Thoracic aorta (tissue), 2 donors: ENCODE results near the gene IL22. TPM values are rescaled to one million over a fixed set of nuclear protein-coding genes. Genes with fewer than 3 reads are reported as not detected.
A peak's percentile ranks its signal among the peaks of the same experiment; 100 is the strongest.

Experiments used
- ATAC-seq: fragments of 150-250 bp; one replicate; pipeline ENCODE4 v1.8.0; 2017; ENCODE audit warnings: low read depth; ENCODE audit not compliant: insufficient number of reproducible peaks, low FRiP score
- DNase-seq: peaks from one replicate; pipeline ENCODE4 v3.0.0-alpha.2; 2020; ENCODE audit warnings: low spot score
- H3K27ac ChIP-seq, 2 donors: fragments of 200-600 bp; sonication (generic); 1 replicate in 1 of 2; 2 replicates in 1 of 2; pipeline ENCODE4 v1.5.1; 2016; ENCODE audit warnings: mild to moderate bottlenecking in 2 of 2, moderate library complexity in 2 of 2
- H3K27me3 ChIP-seq: fragments of 200-600 bp; sonication (generic); replicated peaks from 2 replicates; pipeline ENCODE4 v1.6.0; 2016; ENCODE audit warnings: mild to moderate bottlenecking; ENCODE audit not compliant: insufficient read depth
- H3K36me3 ChIP-seq: fragments of 200-600 bp; sonication (generic); one replicate; pipeline ENCODE4 v1.5.1; 2016
- H3K4me1 ChIP-seq, 2 donors: fragments of 200-600 bp; sonication (generic); 1 replicate in 1 of 2; 2 replicates in 1 of 2; pipeline versions ENCODE4 v1.5.1 to v1.6.0; 2016; ENCODE audit warnings: low read depth in 2 of 2, mild to moderate bottlenecking in 1 of 2; ENCODE audit not compliant: control insufficient read depth in 1 of 2
- H3K4me3 ChIP-seq: fragments of 200-600 bp; sonication (generic); 2 replicates; pipeline ENCODE4 v1.5.1; 2016; ENCODE audit warnings: mild to moderate bottlenecking
- H3K9me3 ChIP-seq: fragments of 200-600 bp; sonication (generic); 2 replicates; pipeline ENCODE4 v1.5.1; 2016
- total RNA-seq, 2 donors: library from RNA; depleted of rRNA; stranded (reverse); fragments of >200 nt; gene quantifications; one replicate each; pipeline versions ENCODE4 v1.1.0 to v1.2.3, GENCODE V29; 2016
- TF ChIP-seq, protein P1 (sequence below): fragments of 200-600 bp; sonication (generic); IDR thresholded peaks from one replicate; pipeline ENCODE4 v1.5.1; 2019; ENCODE audit warnings: antibody characterized with exemption

The IL22 gene
- total RNA-seq, 2 donors from 2014 or later, result not detected

DNA sequence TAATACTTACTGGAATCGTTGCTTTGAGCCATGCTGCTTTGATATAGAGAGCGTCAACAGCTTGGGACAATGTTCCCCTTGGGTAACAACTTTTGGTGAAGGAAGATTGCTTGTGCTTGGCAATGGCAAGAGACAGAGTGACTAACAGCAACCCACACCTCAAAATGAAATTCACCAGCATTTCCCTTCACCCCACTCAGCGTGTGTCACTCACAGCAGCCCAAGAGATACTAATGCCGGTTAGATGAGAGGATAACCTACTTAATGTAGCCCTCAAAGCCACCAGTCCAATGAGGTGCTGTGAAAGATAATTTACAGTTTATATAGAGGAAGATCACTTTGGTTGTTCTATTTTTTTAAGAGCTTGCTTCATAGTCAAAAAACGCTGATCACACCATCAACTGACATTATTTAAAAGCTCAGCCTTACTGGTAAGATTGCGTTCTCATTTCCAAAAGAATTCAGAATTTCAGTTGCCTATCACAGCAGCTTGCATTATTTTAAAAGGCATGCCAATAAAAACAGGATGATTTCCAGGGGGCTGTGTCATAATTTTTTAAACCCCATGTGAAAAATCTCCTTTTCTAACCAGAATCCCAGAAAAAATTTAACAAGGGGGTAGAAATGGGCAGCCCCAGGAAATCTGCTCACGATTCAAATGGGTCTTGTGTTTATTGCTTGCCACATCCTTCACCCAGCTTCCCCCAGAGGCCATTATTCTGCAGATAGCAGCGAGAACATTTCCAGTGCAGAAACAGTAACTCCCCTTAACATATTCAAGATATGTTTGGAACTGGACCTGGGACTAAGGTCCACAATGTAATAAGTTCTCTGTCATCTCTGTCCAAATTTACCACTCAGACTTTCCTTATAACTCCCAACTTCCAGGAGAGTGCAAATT, 27.6 kb downstream of the IL22 start, which contains the start of gene IL26:
Gene IL26, minus strand, starts transcription at position 235 of the 901 bp plus-strand sequence. Its CDS starts 54 bp downstream, at position 181.
- no peak for ATAC-seq
- H3K9me3 ChIP-seq, result no peaks in the 10 kb centered on the region
- no peaks in the 10 kb centered on the region for H3K27me3 ChIP-seq
- no peak within 1 kb of the TSS for H3K27ac ChIP-seq
- no peaks in the 10 kb centered on the region for H3K36me3 ChIP-seq
- H3K4me3 ChIP-seq, result no peak within 1 kb of the TSS
- no peaks in the 10 kb centered on the region for H3K4me1 ChIP-seq
- TF ChIP-seq, protein P1, sequence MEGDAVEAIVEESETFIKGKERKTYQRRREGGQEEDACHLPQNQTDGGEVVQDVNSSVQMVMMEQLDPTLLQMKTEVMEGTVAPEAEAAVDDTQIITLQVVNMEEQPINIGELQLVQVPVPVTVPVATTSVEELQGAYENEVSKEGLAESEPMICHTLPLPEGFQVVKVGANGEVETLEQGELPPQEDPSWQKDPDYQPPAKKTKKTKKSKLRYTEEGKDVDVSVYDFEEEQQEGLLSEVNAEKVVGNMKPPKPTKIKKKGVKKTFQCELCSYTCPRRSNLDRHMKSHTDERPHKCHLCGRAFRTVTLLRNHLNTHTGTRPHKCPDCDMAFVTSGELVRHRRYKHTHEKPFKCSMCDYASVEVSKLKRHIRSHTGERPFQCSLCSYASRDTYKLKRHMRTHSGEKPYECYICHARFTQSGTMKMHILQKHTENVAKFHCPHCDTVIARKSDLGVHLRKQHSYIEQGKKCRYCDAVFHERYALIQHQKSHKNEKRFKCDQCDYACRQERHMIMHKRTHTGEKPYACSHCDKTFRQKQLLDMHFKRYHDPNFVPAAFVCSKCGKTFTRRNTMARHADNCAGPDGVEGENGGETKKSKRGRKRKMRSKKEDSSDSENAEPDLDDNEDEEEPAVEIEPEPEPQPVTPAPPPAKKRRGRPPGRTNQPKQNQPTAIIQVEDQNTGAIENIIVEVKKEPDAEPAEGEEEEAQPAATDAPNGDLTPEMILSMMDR, result no peak
- DNase-seq, result no peak

DNA sequence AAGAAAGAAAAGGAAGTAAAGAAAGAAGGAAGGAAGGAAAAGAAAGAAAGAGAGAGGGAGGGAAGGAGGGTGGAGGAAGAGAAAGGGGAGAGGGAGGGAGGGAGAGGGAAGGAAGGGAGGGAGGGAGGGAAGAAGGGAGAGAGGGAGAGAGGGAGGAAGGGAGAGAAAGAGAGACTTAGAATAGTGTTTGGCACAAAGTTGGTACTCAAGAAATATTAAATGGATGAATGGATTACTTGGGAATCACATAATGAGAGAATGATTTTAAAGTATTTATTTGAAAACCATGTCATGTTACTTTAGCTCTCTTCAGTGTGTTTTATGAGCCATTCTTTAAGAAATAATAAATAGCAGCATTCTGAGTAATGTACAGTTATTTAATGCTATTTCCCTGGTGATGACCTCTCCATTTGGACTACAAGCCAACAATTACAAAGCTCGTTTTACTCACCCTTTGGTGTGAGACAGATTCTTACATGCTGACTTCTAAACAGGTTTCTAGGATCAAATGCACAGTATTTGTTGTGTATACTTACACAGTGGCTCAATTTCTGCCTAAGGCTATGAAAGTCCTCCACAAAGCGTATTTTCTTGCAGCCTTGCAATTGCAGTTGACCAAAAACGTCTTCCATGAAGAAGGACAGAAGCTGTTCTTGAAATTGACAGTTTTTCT, 28.7 kb downstream of the IL22 start:
- TF ChIP-seq, protein P1, result no peak
- Histone ChIP-seq H3K4me3 (no peak overlapping the region), H3K4me1 (no peaks in the 10 kb centered on the region), H3K27ac (no peak overlapping the region), H3K9me3 (no peaks in the 10 kb centered on the region), H3K36me3 (no peaks in the 10 kb centered on the region), H3K27me3 (no peaks in the 10 kb centered on the region)
- ATAC-seq, result no peak
- no peak for DNase-seq

GRCh38 chr12:68223067-68223747, 30.2 kb downstream of the IL22 start:
- no peaks in the 10 kb centered on the region for H3K9me3 ChIP-seq
- H3K36me3 ChIP-seq, result no peaks in the 10 kb centered on the region
- ATAC-seq, result peak; percentile 75
- no peaks in the 10 kb centered on the region for H3K4me1 ChIP-seq
- H3K27me3 ChIP-seq, result no peaks in the 10 kb centered on the region
- H3K27ac ChIP-seq, result no peak overlapping the region
- peak overlapping the region; percentile 53 for H3K4me3 ChIP-seq
- TF ChIP-seq, protein P1, result peak; percentile 79
- peak; percentile 55 for DNase-seq

DNA sequence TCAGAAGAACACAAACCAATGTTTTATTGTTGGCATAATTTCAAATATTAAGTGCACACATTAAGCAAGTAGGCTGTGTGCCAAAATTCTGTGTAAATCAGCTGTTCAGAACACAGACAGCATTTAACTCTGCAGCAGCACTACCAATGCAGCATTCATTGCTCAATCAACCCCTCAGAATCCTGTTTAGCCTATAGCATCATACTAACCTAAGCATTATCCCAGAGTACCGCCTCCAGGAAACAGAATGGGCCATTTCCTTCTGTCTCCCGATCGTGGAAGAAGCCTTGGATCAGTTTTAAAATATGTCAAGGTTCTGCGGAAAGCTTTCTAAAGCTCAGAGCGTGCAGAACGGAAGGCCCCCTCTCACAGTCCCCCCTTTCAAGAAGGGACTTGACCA, 31.1 kb downstream of the IL22 start:
- TF ChIP-seq, protein P1, result no peak
- no peak for DNase-seq
- Histone ChIP-seq H3K27ac (no peak overlapping the region), H3K4me3 (no peak overlapping the region), H3K27me3 (no peaks in the 10 kb centered on the region), H3K4me1 (no peaks in the 10 kb centered on the region), H3K36me3 (no peaks in the 10 kb centered on the region), H3K9me3 (no peaks in the 10 kb centered on the region)
- ATAC-seq, result no peak

DNA sequence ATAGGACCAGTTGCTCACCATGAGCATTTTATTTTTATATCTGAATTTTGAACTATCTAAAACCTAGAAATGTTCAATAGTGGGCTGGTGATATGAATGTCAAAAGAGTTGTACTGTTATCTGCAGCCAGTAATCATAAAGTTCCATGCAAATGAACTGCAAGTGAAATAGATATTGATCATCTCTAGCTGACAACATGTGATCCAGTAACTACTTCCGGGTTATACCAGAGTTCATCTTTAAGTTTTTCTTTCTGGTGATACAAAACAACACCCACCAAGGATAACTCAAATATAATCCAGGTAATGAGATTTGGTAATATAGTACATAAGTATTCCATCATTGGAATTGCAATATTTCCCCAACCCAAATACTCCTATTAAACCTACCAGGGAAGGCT, 31.9 kb downstream of the IL22 start:
- no peak overlapping the region for H3K27ac ChIP-seq
- ATAC-seq (no peak), DNase-seq (no peak)

More for the DNA sequence above, 31.9 kb downstream of the IL22 start:
- Histone ChIP-seq H3K36me3 (no peaks in the 10 kb centered on the region), H3K27me3 (no peaks in the 10 kb centered on the region), H3K4me3 (no peak overlapping the region), H3K9me3 (no peaks in the 10 kb centered on the region), H3K4me1 (no peaks in the 10 kb centered on the region)
- TF ChIP-seq, protein P1, result no peak
